Activated CD4-positive, alpha-beta T cell treated with anti-CD3 and anti-CD28 coated beads for 24 hours (primary cell): ENCODE data around the gene KRTDAP.

ENCODE experiments used
- DNase-seq, 2 donors: peaks; one replicate each; pipeline ENCODE4 v3.0.0-alpha.2; 2020; ENCODE audit warnings: low read depth in 2 of 2

Gene KRTDAP

GRCh38 chr19:35454663-35455062 lies 35.6 kb downstream of the KRTDAP start:
- no peak for DNase-seq

GRCh38 chr19:35451338-35452096 lies 38.7 kb downstream of the KRTDAP start:
- DNase-seq = no peak

GRCh38 chr19:35449359-35450043 lies 40.8 kb downstream of the KRTDAP start:
- no peak for DNase-seq

DNA sequence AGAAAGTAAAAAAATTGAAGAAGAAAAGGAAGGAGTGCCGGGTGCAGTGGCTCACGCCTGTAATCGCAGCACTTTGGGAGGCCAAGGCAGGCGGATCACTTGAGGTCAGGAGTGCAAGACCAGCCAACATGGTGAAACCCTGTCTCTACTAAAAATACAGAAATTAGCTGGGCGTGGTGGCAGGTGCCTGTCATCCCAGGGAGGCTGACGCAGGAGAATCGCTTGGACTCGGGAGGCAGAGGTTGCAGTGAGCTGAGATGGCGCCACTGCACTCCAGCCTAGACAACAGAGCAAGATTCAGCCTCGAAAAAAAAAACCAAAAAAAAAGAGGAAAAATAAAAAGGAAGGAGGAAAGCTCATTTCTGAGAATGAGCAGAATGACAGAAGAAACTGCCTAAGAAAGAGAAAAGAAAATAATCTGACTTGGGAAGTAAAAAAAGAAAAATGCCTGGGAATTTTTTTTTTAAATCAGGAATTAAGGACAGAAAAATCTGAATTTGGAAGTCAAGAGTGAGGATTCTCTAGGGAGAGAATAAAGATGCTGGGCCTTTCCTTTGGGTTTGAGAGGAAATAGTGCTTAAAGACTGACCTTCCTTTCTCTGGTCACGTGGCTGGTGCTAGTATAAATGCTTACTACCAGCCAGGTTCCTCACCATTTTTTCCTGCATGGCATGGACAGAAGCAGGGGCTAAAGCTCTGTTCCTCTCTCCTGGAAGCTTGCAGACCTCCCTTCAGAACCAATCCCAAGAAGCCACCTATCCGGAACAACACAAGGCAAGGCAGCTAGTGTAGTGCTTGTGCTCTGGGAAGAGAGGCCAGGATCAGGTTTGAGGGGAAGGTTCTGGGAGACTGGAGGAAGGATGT lies 42.4 kb downstream of the KRTDAP start, which contains the start of gene FFAR2:
Gene FFAR2, plus strand, starts transcription at position 652 of the 864 bp plus-strand sequence. CDS start 1,458 bp downstream, outside the sequence.
- no peak for DNase-seq

DNA sequence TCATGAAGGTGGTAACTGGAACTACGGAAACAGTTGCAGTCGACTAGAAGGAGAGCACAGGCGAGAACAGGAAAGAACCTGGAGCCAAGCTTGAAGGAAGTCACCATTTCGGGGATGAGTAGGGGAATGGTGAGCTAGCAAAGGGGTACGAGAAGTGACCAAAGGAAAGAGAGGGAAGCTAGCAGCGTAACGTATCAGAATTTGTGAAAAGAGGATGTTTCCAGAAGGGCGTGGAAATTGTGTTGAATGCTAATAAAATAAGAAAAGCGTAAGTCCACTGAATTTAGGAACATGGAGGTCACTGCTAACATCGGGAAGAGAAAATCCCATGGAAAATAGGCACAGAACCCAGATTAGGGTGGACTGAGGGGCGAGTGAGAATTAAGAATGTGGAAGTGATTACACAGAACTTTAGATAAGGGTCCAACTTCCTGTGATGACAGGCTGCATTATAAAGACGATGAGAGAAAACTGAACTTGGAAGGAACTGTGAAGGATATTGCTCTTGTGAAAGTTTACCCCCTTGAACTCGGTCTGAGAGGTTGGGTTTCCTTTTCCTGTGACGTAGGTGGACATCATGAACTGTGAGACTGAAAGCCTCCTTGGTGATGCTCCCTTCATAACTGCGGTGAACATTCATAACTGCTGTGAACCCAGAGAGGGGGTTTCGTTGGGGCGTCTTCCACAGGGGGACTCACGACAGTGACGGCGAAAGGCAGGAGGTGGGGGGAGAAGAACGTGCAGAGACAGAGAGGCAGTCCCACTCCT lies 44.3 kb downstream of the KRTDAP start:
- no peak for DNase-seq

DNA sequence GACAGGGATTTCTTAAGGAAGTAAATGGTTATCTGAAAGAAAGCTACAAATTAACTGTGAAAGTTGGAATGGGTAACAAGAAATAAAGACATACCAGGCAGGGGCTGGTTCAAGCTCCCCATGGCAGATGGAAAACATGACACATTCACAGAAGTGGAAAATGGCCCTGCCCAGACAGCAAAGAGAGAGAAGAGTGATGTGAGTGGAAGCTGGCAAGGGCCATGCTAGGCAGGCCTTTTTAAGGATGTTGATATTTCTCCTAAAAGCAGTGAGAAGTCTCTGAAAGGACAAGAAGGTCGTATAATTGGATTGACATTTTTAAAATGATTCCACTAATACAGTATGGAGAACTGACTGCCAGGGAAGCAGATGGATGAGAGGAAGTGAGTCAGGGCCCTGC lies 45.5 kb downstream of the KRTDAP start:
- no peak for DNase-seq

GRCh38 chr19:35442091-35442490 lies 48.2 kb downstream of the KRTDAP start:
- no peak for DNase-seq

- no peak for DNase-seq
Observed at GRCh38 chr19:35439921-35440320, 50.3 kb downstream of the KRTDAP start.

- DNase-seq = no peak
Observed at GRCh38 chr19:35438527-35438926, 51.7 kb downstream of the KRTDAP start.

DNA sequence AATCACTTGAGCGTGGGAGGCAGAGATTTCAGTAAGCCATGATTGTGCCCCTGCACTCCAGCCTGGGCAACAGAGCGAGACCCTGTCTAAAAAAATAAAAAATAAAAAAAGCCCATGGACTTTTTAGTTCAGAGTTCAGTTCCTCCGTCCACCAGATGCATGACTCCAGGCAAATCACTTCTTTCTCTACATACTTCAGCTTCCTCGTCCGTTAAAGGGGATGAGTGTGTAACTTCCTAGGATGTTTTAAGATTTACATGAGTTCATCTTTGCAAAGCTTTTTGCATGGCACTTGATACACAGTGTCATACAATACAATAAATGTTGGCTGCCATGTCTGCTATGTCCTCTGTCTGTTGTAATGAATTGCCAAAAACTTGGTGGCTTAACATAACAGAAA lies 52.2 kb downstream of the KRTDAP start:
- no peak for DNase-seq

GRCh38 chr19:35437406-35437951 lies 52.8 kb downstream of the KRTDAP start:
- DNase-seq = no peak
